Fibroblast of skin of scalp (primary cell): ENCODE data around the gene GRM8.

Experiments
- DNase-seq: peaks from one replicate; pipeline ENCODE4 v3.0.0-alpha.2; 2013

The GRM8 gene

GRCh38 chr7:127230192-127230925 is 22.4 kb downstream of the GRM8 start:
- DNase-seq, result no peak

- no peak for DNase-seq
Observed at GRCh38 chr7:127226685-127227374, 25.9 kb downstream of the GRM8 start.

DNA sequence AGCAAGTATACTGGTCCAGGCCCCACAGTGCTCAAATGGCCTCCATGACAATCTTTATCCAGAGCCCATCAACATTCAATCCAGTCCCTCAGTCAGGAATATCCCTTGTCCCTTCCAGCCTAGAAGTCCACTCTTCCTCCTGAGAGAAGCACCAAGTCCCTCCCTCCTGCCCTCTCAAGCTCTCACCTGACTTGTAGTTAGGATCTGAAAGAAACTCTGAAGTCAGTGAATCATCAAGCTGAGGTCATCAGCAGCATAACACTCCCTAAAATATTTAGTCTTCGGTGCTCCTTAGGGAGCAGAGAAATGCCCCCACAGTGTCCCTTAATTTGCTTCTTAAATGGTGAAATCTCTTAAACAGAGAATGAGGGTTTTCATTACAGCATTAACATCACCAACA is 31.0 kb downstream of the GRM8 start:
- no peak for DNase-seq

DNA sequence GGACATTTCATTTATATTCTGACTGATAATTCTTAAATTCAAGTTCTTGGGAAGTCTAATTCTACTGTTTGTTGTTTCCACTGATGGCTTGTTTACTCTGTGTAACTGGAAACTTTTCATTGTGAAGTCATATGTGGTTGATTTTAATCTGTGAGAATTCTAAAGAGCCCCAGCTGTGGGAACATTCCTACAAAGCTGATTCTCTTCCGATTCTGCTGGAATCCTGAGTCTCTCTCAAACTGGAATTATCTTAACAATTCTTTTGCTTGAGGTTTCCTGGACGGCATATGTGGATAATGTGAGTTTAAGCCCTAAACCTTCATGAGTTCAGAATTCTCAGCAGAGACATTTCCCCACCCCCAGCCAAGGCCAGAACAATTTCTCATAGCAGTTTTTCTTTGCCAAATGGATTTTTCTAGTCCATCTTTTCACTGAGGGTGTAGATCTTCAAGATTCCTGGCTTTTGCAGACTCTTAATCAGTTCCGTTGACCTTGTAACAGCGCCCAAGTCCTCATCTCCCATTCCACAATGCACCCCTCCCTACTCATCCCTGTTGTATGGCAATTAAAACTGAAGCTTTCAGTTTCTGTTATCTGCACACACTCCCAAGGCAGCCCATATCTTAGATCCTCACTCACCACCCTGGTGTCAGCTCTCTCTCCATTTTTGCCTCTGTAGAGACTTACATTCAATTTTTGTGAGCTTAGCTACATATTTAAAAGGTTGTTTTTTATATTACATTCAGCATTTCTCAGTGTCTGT is 37.6 kb downstream of the GRM8 start:
- DNase-seq, result no peak

GRCh38 chr7:127209886-127210285 is 42.9 kb downstream of the GRM8 start:
- no peak for DNase-seq

DNA sequence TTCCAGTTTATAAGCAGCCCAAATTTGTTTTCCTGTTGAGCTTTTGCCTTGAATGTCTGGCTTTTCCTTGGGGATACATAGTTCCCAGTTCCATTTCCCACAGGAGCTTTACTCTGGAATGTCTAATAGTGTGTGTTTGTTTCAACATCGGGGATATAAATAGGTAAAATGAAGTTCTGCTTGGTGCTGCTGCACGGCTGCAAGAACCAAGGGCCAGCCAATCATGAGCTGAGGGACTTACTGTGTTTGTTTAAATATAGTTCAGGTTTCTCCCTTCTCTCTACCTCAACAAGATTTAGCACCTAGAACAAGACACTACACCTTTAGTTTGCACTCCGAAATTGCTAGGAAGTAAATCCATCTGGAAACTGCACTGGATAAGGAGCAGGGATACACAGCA is 43.9 kb downstream of the GRM8 start:
- no peak for DNase-seq

DNA sequence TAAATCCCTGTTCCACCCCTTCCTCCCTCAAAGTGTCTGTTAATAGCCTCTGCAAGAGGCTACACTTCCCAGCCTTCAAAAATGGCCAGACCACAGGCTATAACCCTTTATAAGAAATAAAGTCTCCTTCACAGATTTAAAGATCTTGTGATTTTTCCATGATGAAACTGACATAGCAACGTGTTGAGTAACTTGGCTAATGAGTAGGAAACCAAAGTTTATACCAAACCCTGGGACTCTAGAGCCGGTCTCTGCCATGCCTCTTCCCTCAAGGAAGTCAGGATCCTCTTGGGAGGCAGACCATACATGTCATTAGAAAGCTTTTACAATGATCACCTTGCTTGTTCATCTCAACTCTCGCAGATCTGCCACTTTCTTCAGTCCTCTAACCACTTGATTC is 44.4 kb downstream of the GRM8 start:
- DNase-seq, result no peak

GRCh38 chr7:127207806-127208205 is 44.9 kb downstream of the GRM8 start:
- no peak for DNase-seq

GRCh38 chr7:127207230-127207629 is 45.5 kb downstream of the GRM8 start:
- no peak for DNase-seq

GRCh38 chr7:127194571-127194970 is 58.2 kb downstream of the GRM8 start:
- DNase-seq, result no peak

DNA sequence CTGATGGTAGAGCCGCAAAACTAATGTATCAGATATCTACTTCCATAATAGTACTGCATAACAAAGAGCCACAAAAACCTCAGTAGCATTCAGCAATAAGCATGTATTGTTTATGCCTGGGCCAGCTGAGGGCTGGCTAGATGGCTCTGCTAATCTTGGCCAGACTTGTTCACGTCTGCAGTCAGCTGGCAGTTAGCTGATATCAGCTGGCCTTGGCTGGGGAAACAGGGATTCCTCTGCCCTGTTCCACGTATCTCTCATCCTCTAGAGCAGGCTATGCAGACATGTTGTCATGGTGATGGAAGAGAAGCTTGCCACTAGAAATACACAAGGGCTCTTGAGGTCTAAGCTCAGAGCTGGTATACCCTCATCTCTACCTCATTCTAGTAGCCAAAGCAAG is 62.9 kb downstream of the GRM8 start:
- no peak for DNase-seq

DNA sequence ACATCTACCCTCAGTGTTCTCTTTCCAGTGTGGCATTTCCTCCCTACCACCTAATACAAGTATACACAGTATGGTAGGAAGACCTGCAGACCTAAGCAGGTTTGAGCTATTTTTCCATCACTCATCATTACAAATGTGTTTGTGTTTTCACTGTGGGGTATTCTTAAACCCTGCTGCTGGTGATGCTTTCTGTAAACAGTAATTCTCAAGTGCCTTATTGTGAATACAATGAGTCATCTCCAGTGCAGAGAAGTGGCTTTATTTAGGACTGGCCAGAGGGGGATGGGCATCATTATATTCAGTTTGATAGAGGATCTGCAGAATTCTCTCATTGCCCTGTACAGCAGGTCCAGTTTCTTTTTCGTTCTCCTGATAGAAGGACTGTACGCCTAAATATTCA is 63.7 kb downstream of the GRM8 start:
- DNase-seq, result no peak

DNA sequence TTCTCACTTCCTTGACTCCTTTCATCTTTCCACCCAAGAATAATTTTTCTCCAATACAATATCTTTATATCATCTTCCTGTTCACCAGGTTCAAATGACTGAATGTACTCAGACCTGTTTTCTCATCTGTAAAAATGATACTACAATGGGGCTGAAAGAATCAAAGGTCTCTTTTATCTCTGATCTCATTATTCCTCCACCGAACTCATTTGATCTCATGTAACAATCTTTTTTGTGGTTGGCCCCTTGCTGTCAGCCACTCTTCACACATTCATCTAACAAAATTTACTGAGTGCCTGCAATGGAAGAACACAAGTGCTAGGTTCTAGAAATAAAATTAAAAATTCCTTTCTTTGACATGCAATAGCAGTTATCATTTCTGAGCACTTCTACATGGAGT is 65.0 kb downstream of the GRM8 start:
- no peak for DNase-seq

DNA sequence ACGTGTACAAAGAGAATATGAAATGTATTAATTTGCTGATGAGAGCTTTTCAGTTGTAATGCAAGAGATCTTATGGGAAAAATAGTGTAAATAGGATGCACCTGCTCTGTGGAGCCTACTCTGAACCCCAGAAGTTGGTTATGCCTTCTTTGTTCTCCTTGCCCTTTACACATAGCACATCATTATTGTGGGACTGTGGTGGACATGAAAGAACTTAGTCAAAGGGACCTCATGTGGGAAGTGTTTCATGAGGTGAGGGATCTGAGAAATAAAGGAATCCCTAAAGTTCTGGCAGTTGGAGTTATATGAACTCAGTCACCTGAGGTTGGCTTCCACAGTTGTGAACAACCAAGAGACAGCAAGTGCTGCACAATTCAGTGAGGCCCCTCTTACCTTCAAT is 66.1 kb downstream of the GRM8 start:
- DNase-seq, result no peak

GRCh38 chr7:127177156-127177555 is 75.6 kb downstream of the GRM8 start:
- DNase-seq, result no peak

GRCh38 chr7:127162366-127162765 is 90.4 kb downstream of the GRM8 start:
- no peak for DNase-seq

DNA sequence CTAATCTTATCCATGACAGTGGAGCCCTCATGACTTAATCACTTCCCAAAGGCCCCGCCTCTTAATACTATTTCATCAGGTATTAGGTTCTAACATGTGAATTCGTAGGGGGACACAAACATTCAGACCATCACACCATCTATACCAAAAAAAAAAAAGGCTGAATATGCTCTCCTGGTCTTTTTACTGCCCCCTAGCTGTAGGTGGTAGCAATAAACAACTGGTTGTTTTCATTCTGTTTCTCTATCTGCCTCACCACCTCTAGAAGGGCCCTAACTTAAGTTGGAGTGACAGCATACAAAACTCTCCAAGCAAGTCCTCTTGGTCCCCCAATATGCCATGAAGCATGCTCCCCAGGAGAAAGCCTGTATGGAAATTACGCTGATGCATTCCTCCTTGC is 94.1 kb downstream of the GRM8 start:
- DNase-seq, result no peak

DNA sequence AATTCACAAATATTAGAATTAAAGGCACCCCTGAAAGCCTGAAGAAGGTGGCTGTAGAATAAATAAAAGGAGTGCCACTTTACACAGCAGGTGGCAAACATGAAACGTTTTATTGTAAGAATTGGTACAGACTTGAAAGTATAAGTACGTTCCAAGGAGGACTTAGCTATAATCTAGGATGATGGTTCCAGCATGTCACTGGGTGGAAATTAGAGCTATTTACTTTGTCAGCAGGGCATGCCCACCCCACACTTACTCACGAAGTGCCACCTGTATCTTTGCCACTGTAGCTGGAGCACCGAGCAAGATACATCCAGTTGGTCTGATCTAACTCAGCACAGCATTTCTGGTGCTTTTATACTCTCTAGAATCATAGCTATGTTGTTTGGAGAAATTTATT is 97.8 kb downstream of the GRM8 start:
- no peak for DNase-seq

- DNase-seq, result no peak
Observed at GRCh38 chr7:127154101-127154500, 98.6 kb downstream of the GRM8 start.

- DNase-seq, result no peak
Observed at GRCh38 chr7:127153315-127153714, 99.4 kb downstream of the GRM8 start.

- no peak for DNase-seq
Observed at GRCh38 chr7:127152423-127152822, 100.3 kb downstream of the GRM8 start.

- DNase-seq, result no peak
Observed at GRCh38 chr7:127151379-127151778, 101.4 kb downstream of the GRM8 start.

DNA sequence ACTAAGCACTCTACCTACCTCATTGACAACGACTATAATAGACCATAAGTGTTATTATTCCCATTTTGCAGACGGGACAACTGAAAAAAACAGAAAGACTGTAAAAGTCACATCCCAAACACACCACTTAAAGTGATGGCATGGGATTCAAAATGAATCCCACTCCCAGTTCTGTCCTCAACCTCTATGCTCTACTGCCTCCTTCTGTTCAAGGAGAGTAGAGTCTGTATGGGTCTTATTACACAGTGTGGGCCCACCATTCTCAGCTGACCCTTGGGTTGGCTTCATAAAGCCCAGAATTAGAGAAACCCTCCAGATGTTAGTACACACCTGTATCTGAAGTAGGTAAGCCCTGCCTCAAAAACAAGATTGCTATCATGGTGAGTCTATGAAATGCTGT is 102.2 kb downstream of the GRM8 start:
- no peak for DNase-seq
